ENCODE results near the gene DOCK4.

DOCK4 gene

GRCh38 chr7:112190120-112190519 lies 16.1 kb downstream of the DOCK4 start:
- no peak for DNase-seq

GRCh38 chr7:112189691-112190090 lies 16.5 kb downstream of the DOCK4 start:
- DNase-seq, result no peak

- DNase-seq, result no peak
These were observed 17.9 kb downstream of the DOCK4 start for GRCh38 chr7:112188257-112188656.

- no peak for DNase-seq
These were observed 19.9 kb downstream of the DOCK4 start for GRCh38 chr7:112186300-112186699.

- no peak for DNase-seq
These were observed 21.0 kb downstream of the DOCK4 start for GRCh38 chr7:112185005-112185834.

- no peak for DNase-seq
These were observed 21.7 kb downstream of the DOCK4 start for GRCh38 chr7:112184455-112184854.

GRCh38 chr7:112183266-112183665 lies 22.9 kb downstream of the DOCK4 start:
- DNase-seq, result no peak

GRCh38 chr7:112182749-112183148 lies 23.4 kb downstream of the DOCK4 start:
- DNase-seq, result no peak

- no peak for DNase-seq
These were observed 26.0 kb downstream of the DOCK4 start for GRCh38 chr7:112180223-112180622.

- no peak for DNase-seq
These were observed 29.3 kb downstream of the DOCK4 start for GRCh38 chr7:112176693-112177415.

- no peak for DNase-seq
These were observed 30.0 kb downstream of the DOCK4 start for GRCh38 chr7:112176241-112176640.

GRCh38 chr7:112174192-112174591 lies 32.0 kb downstream of the DOCK4 start:
- no peak for DNase-seq

GRCh38 chr7:112173568-112173905 lies 32.7 kb downstream of the DOCK4 start:
- DNase-seq, result no peak

- DNase-seq, result no peak
These were observed 33.2 kb downstream of the DOCK4 start for GRCh38 chr7:112172870-112173567.

- DNase-seq, result no peak
These were observed 34.5 kb downstream of the DOCK4 start for GRCh38 chr7:112171673-112172072.

- DNase-seq, result no peak
These were observed 37.3 kb downstream of the DOCK4 start for GRCh38 chr7:112168915-112169314.

- no peak for DNase-seq
These were observed 39.1 kb downstream of the DOCK4 start for GRCh38 chr7:112167147-112167546.

GRCh38 chr7:112162784-112163506 lies 43.3 kb downstream of the DOCK4 start:
- no peak for DNase-seq

GRCh38 chr7:112162142-112162766 lies 43.9 kb downstream of the DOCK4 start:
- peak; percentile 66 for DNase-seq

- DNase-seq, result no peak
These were observed 44.7 kb downstream of the DOCK4 start for GRCh38 chr7:112161253-112162141.

GRCh38 chr7:112160771-112161150 lies 45.4 kb downstream of the DOCK4 start:
- DNase-seq, result no peak
